ENCODE measurements around the gene DIAPH2. TPM values are rescaled to one million over a fixed set of nuclear protein-coding genes. Genes with fewer than 3 reads are reported as not detected.

Gene DIAPH2
- total RNA-seq, 1 experiment from 2014 or later, result 10.4 TPM

GRCh38 chrX:97039363-97040029 lies 354.9 kb downstream of the DIAPH2 start:
- Histone ChIP-seq H3K9me3 (ENCODE audit: low read depth, low read length, poor library complexity, severe bottlenecking) (no peaks in the 10 kb centered on the region), H3K4me3 (ENCODE audit: low read depth, low read length, poor library complexity, severe bottlenecking) (no peak overlapping the region), H3K4me1 (ENCODE audit: insufficient read depth, low read length, poor library complexity, severe bottlenecking) (no peaks in the 10 kb centered on the region), H3K27me3 (replicated peaks; ENCODE audit: insufficient read depth, low read depth, low read length, poor library complexity) (no peaks in the 10 kb centered on the region), H3K36me3 (ENCODE audit: insufficient read depth, low read length, poor library complexity, severe bottlenecking) (no peaks in the 10 kb centered on the region), H3K27ac (ENCODE audit: low read depth, low read length, poor library complexity, severe bottlenecking) (no peak overlapping the region)
- DNase-seq (ENCODE audit: low spot score), result peak; percentile 76
- CTCF ChIA-PET, result no interaction called here
- intact Hi-C loops (cut with micrococcal nuclease; ENCODE audit: unreplicated experiment), result no loop called here
- BruUV-seq (replicated peaks), result no TSS peak
- no peak for TF ChIP-seq EZH2 (IDR thresholded peaks at IDR 0.05; ENCODE audit: borderline replicate concordance, low read depth, low read length, poor library complexity, severe bottlenecking)
- TF ChIP-seq CTCF (conservative IDR thresholded peaks at IDR 0.05; ENCODE audit: low read depth, low read length), result no peak
- POLR2A ChIA-PET (ENCODE audit: low non-redundant PET), result no interaction called here

GRCh38 chrX:97045470-97045869 lies 360.8 kb downstream of the DIAPH2 start:
- ChIA-PET CTCF (no interaction called here), POLR2A (ENCODE audit: low non-redundant PET) (no interaction called here)
- Histone ChIP-seq H3K27ac (ENCODE audit: low read depth, low read length, poor library complexity, severe bottlenecking) (no peak overlapping the region), H3K4me1 (ENCODE audit: insufficient read depth, low read length, poor library complexity, severe bottlenecking) (no peaks in the 10 kb centered on the region), H3K27me3 (replicated peaks; ENCODE audit: insufficient read depth, low read depth, low read length, poor library complexity) (no peaks in the 10 kb centered on the region), H3K9me3 (ENCODE audit: low read depth, low read length, poor library complexity, severe bottlenecking) (no peaks in the 10 kb centered on the region), H3K36me3 (ENCODE audit: insufficient read depth, low read length, poor library complexity, severe bottlenecking) (no peaks in the 10 kb centered on the region), H3K4me3 (ENCODE audit: low read depth, low read length, poor library complexity, severe bottlenecking) (no peak overlapping the region)
- intact Hi-C loops (cut with micrococcal nuclease; ENCODE audit: unreplicated experiment), result no loop called here
- DNase-seq (ENCODE audit: low spot score), result no peak
- no TSS peak for BruUV-seq (replicated peaks)
- TF ChIP-seq CTCF (conservative IDR thresholded peaks at IDR 0.05; ENCODE audit: low read depth, low read length) (no peak), EZH2 (IDR thresholded peaks at IDR 0.05; ENCODE audit: borderline replicate concordance, low read depth, low read length, poor library complexity, severe bottlenecking) (no peak)

- Histone ChIP-seq H3K27ac (ENCODE audit: low read depth, low read length, poor library complexity, severe bottlenecking) (no peak overlapping the region), H3K4me3 (ENCODE audit: low read depth, low read length, poor library complexity, severe bottlenecking) (no peak overlapping the region), H3K27me3 (replicated peaks; ENCODE audit: insufficient read depth, low read depth, low read length, poor library complexity) (no peaks in the 10 kb centered on the region), H3K36me3 (ENCODE audit: insufficient read depth, low read length, poor library complexity, severe bottlenecking) (no peaks in the 10 kb centered on the region), H3K9me3 (ENCODE audit: low read depth, low read length, poor library complexity, severe bottlenecking) (no peaks in the 10 kb centered on the region), H3K4me1 (ENCODE audit: insufficient read depth, low read length, poor library complexity, severe bottlenecking) (no peaks in the 10 kb centered on the region)
- ChIA-PET POLR2A (ENCODE audit: low non-redundant PET) (no interaction called here), CTCF (no interaction called here)
- no TSS peak for BruUV-seq (replicated peaks)
- intact Hi-C loops (cut with micrococcal nuclease; ENCODE audit: unreplicated experiment), result no loop called here
- TF ChIP-seq CTCF (conservative IDR thresholded peaks at IDR 0.05; ENCODE audit: low read depth, low read length) (no peak), EZH2 (IDR thresholded peaks at IDR 0.05; ENCODE audit: borderline replicate concordance, low read depth, low read length, poor library complexity, severe bottlenecking) (no peak)
- no peak for DNase-seq (ENCODE audit: low spot score)
Measured at GRCh38 chrX:97046867-97047266, 362.2 kb downstream of the DIAPH2 start.
